Measurements from ENCODE around the gene NT5DC2. TPM values are rescaled to one million over a fixed set of nuclear protein-coding genes. Genes with fewer than 3 reads are reported as not detected.

Gene NT5DC2
- total and polyA plus RNA-seq, 2 of the 8 experiments (the other 6 are each of a cell fraction or from before 2014, with no cell fraction given): 331 to 477 TPM

DNA sequence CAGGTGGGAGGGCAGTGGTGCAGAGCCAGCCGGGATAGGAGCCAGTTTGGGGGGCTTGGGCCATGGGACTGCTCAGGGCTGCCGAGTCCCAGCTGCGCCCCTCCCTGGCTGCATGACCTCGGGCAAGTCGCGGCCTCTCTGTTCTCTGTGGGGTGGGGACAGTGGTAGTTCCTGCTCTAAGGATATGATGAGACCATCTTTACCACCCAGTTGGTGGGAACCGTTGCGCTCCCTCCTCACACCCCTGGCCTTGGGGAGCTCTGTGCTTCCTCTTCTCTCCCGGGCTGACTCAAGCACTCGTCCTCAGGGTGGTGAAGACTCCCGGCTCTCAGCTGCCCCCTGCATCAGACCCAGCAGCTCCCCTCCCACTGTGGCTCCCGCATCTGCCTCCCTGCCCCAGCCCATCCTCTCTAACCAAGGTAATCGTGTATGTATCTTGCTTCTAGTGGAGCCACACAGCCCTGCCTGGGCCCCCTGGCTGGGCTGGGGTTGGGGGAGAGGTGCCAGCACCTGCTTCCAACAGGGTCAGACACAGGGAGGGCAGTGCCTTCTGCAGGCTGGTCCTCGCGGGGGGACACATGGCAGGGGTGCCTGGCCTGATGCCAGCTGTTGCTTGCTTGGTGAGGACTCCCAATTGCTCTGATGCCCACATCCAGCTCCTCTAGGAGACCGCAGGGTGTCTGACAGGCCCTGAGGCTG is 53.6 kb downstream of the NT5DC2 start:
- H3K56ac ChIP-seq (replicated peaks; ENCODE audit: insufficient read length, low read depth, low read length): no peak overlapping the region
- no peaks in the 10 kb centered on the region for H3K4me1 ChIP-seq (replicated peaks in 1 of 4; ENCODE audit: control insufficient read depth in 3 of 4, insufficient read depth in 4 of 4, low read length in 3 of 4)
- no peak overlapping the region for H2AK5ac ChIP-seq (ENCODE audit: low read depth, low read length)
- WGBS, 2 experiments (ENCODE audit: extremely low coverage in 1 of 2, insufficient coverage in 1 of 2, insufficient read length in 1 of 2, insufficient replicate concordance in 2 of 2, low coverage in 1 of 2, low lambda C conversion rate in 2 of 2, missing lambda C conversion rate in 1 of 2): 94% methylated on average over 16 of the region's 16 CpGs; no CpG with 5 or more reads in 1 of the 2 experiments
- H3K23me2 ChIP-seq (ENCODE audit: low read depth, low read length): no peaks in the 10 kb centered on the region
- H4K5ac ChIP-seq (ENCODE audit: insufficient read length, low read depth, low read length): no peak overlapping the region
- peaks cover 2% of the 10 kb centered on the region; the same call in 1 of the 2 replicates for H3K79me1 ChIP-seq (ENCODE audit: low read depth, low read length)
- H4K8ac ChIP-seq (ENCODE audit: extremely low read depth, insufficient read depth, low read length): no peak overlapping the region
- no peak overlapping the region for H3K9ac ChIP-seq (replicated peaks in 1 of 4; ENCODE audit: extremely low read depth in 1 of 4, low read depth in 3 of 4, low read length in 3 of 4)
- H3K27me3 ChIP-seq (replicated peaks in 1 of 4; ENCODE audit: control insufficient read depth in 3 of 4, extremely low read depth in 1 of 4, insufficient read depth in 3 of 4, low read length in 3 of 4): no peaks in the 10 kb centered on the region
- H4K20me1 ChIP-seq (replicated peaks in 1 of 2; ENCODE audit: control insufficient read depth in 1 of 2, insufficient read depth in 2 of 2, low read length in 2 of 2): peaks cover 0 to 15% of the 10 kb centered on the region in 2 experiments
- H2BK120ac ChIP-seq (replicated peaks; ENCODE audit: low read depth, low read length): no peak overlapping the region
- H3K4me3 ChIP-seq (ENCODE audit: extremely low read depth in 1 of 4, insufficient read depth in 2 of 4, low read depth in 3 of 4, low read length in 4 of 4): no peak overlapping the region
- ChIA-PET POLR2A (ENCODE audit: partially characterized antibody) (interaction anchor here (1.2 kb wide), 1 partner anchor 9 kb away, joined by 5 read pairs; no protein-coding TSS in a partner anchor), CTCF (ENCODE audit: partially characterized antibody) (interaction anchor here (0.7 to 1.9 kb wide), 7 partner anchors 8 to 80 kb away, joined by 3 to 13 read pairs (median 3); no protein-coding TSS in a partner anchor)
- DNase-seq (ENCODE audit: low read depth in 1 of 2, low spot score in 2 of 2) (no peak), FAIRE-seq (no peak)
- H3K14ac ChIP-seq (ENCODE audit: insufficient read length): no peak overlapping the region
- H4K91ac ChIP-seq (replicated peaks; ENCODE audit: insufficient read length, low read length): no peak overlapping the region
- H3K4ac ChIP-seq (replicated peaks; ENCODE audit: insufficient read length, low read depth, low read length): no peak overlapping the region
- H3K23ac ChIP-seq (ENCODE audit: insufficient read length): no peak overlapping the region
- no peak overlapping the region for H3K27ac ChIP-seq (ENCODE audit: low read depth, low read length)
- H2BK20ac ChIP-seq (ENCODE audit: low read length): no peak overlapping the region
- H2BK15ac ChIP-seq (ENCODE audit: low read length): no peak overlapping the region
- H3K9me3 ChIP-seq (ENCODE audit: insufficient read depth in 2 of 2, low read depth in 1 of 2, low read length in 1 of 2): no peaks in the 10 kb centered on the region
- H3K18ac ChIP-seq (ENCODE audit: extremely low read depth, low read length): no peak overlapping the region
- H3K36me3 ChIP-seq (ENCODE audit: control insufficient read depth in 2 of 4, insufficient read depth in 4 of 4, low read length in 3 of 4): peaks cover 38 to 66% (median 52%) of the 10 kb centered on the region in 4 experiments
- no peak overlapping the region for H2BK12ac ChIP-seq (ENCODE audit: low read depth, low read length)
- H3K4me2 ChIP-seq (ENCODE audit: insufficient read depth in 1 of 2, low read depth in 2 of 2, low read length in 2 of 2): no peak overlapping the region
- no peak overlapping the region for H2AFZ ChIP-seq (ENCODE audit: low read length)
- no peaks in the 10 kb centered on the region for H3K79me2 ChIP-seq (ENCODE audit: control insufficient read depth in 1 of 2, insufficient read depth in 2 of 2, low read length in 2 of 2)
- H2BK5ac ChIP-seq (ENCODE audit: low read depth, low read length): no peak overlapping the region
- TF ChIP-seq TEAD4 (IDR thresholded peaks at IDR 0.05; ENCODE audit: low read depth, low read length) (no peak), RAD21 (IDR thresholded peaks at IDR 0.05 in 1 of 2, conservative IDR thresholded peaks at IDR 0.05 in 1 of 2; ENCODE audit: low read depth in 2 of 2, low read length in 2 of 2) (no peak), NANOG (IDR thresholded peaks at IDR 0.05; ENCODE audit: insufficient read depth, low read depth, low read length, poor library complexity, severe bottlenecking) (no peak), CREB1 (IDR thresholded peaks at IDR 0.05) (no peak), POLR2A (IDR thresholded peaks at IDR 0.05; ENCODE audit: control extremely low read depth in 1 of 2, low read depth in 2 of 2, low read length in 2 of 2) (no peak), EZH2 (IDR thresholded peaks at IDR 0.05; ENCODE audit: low read depth, low read length, severe bottlenecking) (no peak), SIN3A (conservative IDR thresholded peaks at IDR 0.05 in 1 of 2, IDR thresholded peaks at IDR 0.05 in 1 of 2; ENCODE audit: low read depth in 1 of 2, low read length in 2 of 2) (no peak), POLR2AphosphoS5 (IDR thresholded peaks at IDR 0.05; ENCODE audit: low read depth, low read length) (no peak), CBX5 (IDR thresholded peaks at IDR 0.05; ENCODE audit: low read depth, low read length) (no peak), MAFK (IDR thresholded peaks at IDR 0.05; ENCODE audit: low read depth, low read length) (no peak), BRCA1 (IDR thresholded peaks at IDR 0.05; ENCODE audit: low read depth, low read length) (no peak)
- TF ChIP-seq, protein P1, sequence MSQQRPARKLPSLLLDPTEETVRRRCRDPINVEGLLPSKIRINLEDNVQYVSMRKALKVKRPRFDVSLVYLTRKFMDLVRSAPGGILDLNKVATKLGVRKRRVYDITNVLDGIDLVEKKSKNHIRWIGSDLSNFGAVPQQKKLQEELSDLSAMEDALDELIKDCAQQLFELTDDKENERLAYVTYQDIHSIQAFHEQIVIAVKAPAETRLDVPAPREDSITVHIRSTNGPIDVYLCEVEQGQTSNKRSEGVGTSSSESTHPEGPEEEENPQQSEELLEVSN (IDR thresholded peaks at IDR 0.05): no peak
